ENCODE data around the gene DLGAP4.

DLGAP4 gene

GRCh38 chr20:36367907-36368799 lies 62.0 kb downstream of the DLGAP4 start:
- Histone ChIP-seq H3K27ac (no peak overlapping the region), H3K4me1 (ENCODE audit: low read depth, poor library complexity, severe bottlenecking) (no peaks in the 10 kb centered on the region), H3K4me3 (IDR thresholded peaks at IDR 0.05; ENCODE audit: insufficient read depth, low read depth, low read length) (no peak overlapping the region), H3K79me2 (ENCODE audit: insufficient read depth, low read depth) (no peaks in the 10 kb centered on the region), H2AFZ (ENCODE audit: low read depth) (no peak overlapping the region), H3K27me3 (ENCODE audit: insufficient read depth, low read depth) (peaks cover 95% of the 10 kb centered on the region), H4K20me1 (ENCODE audit: insufficient read depth) (no peaks in the 10 kb centered on the region), H3K36me3 (ENCODE audit: insufficient read depth) (no peaks in the 10 kb centered on the region), H3K4me2 (no peak overlapping the region), H3K9ac (no peak overlapping the region)
- TF ChIP-seq CTCF (conservative IDR thresholded peaks at IDR 0.05; ENCODE audit: low read depth, low read length), result no peak

GRCh38 chr20:36368869-36369268 lies 62.7 kb downstream of the DLGAP4 start:
- no peak overlapping the region for H3K9ac ChIP-seq
- no peak overlapping the region for H3K27ac ChIP-seq
- peaks cover 95% of the 10 kb centered on the region for H3K27me3 ChIP-seq (ENCODE audit: insufficient read depth, low read depth)
- H3K4me1 ChIP-seq (ENCODE audit: low read depth, poor library complexity, severe bottlenecking), result no peaks in the 10 kb centered on the region
- no peak overlapping the region for H2AFZ ChIP-seq (ENCODE audit: low read depth)
- H3K4me3 ChIP-seq (IDR thresholded peaks at IDR 0.05; ENCODE audit: insufficient read depth, low read depth, low read length), result no peak overlapping the region
- no peak for TF ChIP-seq CTCF (conservative IDR thresholded peaks at IDR 0.05; ENCODE audit: low read depth, low read length)
- no peak overlapping the region for H3K4me2 ChIP-seq
- no peaks in the 10 kb centered on the region for H3K36me3 ChIP-seq (ENCODE audit: insufficient read depth)
- no peaks in the 10 kb centered on the region for H4K20me1 ChIP-seq (ENCODE audit: insufficient read depth)
- H3K79me2 ChIP-seq (ENCODE audit: insufficient read depth, low read depth), result no peaks in the 10 kb centered on the region

- Histone ChIP-seq H2AFZ (ENCODE audit: low read depth) (no peak overlapping the region), H3K4me1 (ENCODE audit: low read depth, poor library complexity, severe bottlenecking) (no peaks in the 10 kb centered on the region), H3K9ac (no peak overlapping the region), H3K27me3 (ENCODE audit: insufficient read depth, low read depth) (peaks cover 95% of the 10 kb centered on the region), H3K4me2 (no peak overlapping the region), H4K20me1 (ENCODE audit: insufficient read depth) (no peaks in the 10 kb centered on the region), H3K36me3 (ENCODE audit: insufficient read depth) (no peaks in the 10 kb centered on the region), H3K4me3 (IDR thresholded peaks at IDR 0.05; ENCODE audit: insufficient read depth, low read depth, low read length) (no peak overlapping the region), H3K27ac (no peak overlapping the region), H3K79me2 (ENCODE audit: insufficient read depth, low read depth) (no peaks in the 10 kb centered on the region)
- no peak for TF ChIP-seq CTCF (conservative IDR thresholded peaks at IDR 0.05; ENCODE audit: low read depth, low read length)
These were observed 63.6 kb downstream of the DLGAP4 start for GRCh38 chr20:36369739-36370138.

GRCh38 chr20:36370991-36371790 lies 65.1 kb downstream of the DLGAP4 start:
- peaks cover 95% of the 10 kb centered on the region for H3K27me3 ChIP-seq (ENCODE audit: insufficient read depth, low read depth)
- TF ChIP-seq CTCF (conservative IDR thresholded peaks at IDR 0.05; ENCODE audit: low read depth, low read length), result no peak
- no peak overlapping the region for H3K4me3 ChIP-seq (IDR thresholded peaks at IDR 0.05; ENCODE audit: insufficient read depth, low read depth, low read length)
- no peak overlapping the region for H3K9ac ChIP-seq
- no peaks in the 10 kb centered on the region for H3K36me3 ChIP-seq (ENCODE audit: insufficient read depth)
- no peaks in the 10 kb centered on the region for H3K79me2 ChIP-seq (ENCODE audit: insufficient read depth, low read depth)
- H2AFZ ChIP-seq (ENCODE audit: low read depth), result no peak overlapping the region
- no peaks in the 10 kb centered on the region for H3K4me1 ChIP-seq (ENCODE audit: low read depth, poor library complexity, severe bottlenecking)
- no peak overlapping the region for H3K4me2 ChIP-seq
- no peak overlapping the region for H3K27ac ChIP-seq
- H4K20me1 ChIP-seq (ENCODE audit: insufficient read depth), result no peaks in the 10 kb centered on the region
